Vagina (tissue), 2 donors: ENCODE data around the gene TTC23L. TPM values are rescaled to one million over a fixed set of nuclear protein-coding genes. Genes with fewer than 3 reads are reported as not detected.
A peak's percentile ranks its signal among the peaks of the same experiment; 100 is the strongest.

Source experiments
- DNase-seq, 2 donors: peaks; one replicate each; pipeline ENCODE4 v3.0.0-alpha.2; 2017; ENCODE audit errors: extremely low spot score in 2 of 2
- H3K27ac ChIP-seq: fragments of 200-600 bp; sonication (generic); one replicate; pipeline ENCODE4 v1.5.1; 2019
- H3K27me3 ChIP-seq: fragments of 200-600 bp; sonication (generic); one replicate; pipeline ENCODE4 v1.5.1; 2019
- H3K36me3 ChIP-seq, 2 donors: fragments of 200-600 bp; sonication (generic); one replicate each; pipeline ENCODE4 v1.5.1; 2017 to 2019
- H3K4me1 ChIP-seq: fragments of 200-600 bp; sonication (generic); one replicate; pipeline ENCODE4 v1.5.1; 2019
- H3K4me3 ChIP-seq, 2 donors: fragments of 200-600 bp; sonication (generic); 1 replicate in 1 of 2; 2 replicates in 1 of 2; pipeline ENCODE4 v1.5.1; 2016 to 2019
- H3K9me3 ChIP-seq: fragments of 200-600 bp; sonication (generic); one replicate; pipeline ENCODE4 v1.5.1; 2019
- POLR2A ChIP-seq, 2 donors: fragments of 450-650 bp; IDR thresholded peaks; one replicate each; pipeline ENCODE4 v1.6.1; 2017; ENCODE audit warnings: antibody characterized with exemption in 2 of 2, mild to moderate bottlenecking in 2 of 2, moderate library complexity in 2 of 2
- POLR2AphosphoS5 ChIP-seq, 2 donors: sonication (generic); formaldehyde crosslinking; IDR thresholded peaks; one replicate each; pipeline ENCODE4 v1.9.0; 2017; ENCODE audit warnings: antibody characterized with exemption in 2 of 2, mild to moderate bottlenecking in 2 of 2, low read depth in 1 of 2; ENCODE audit not compliant: insufficient read depth in 1 of 2
- intact Hi-C: fragments of 100-400 bp; cut with DNase I; formaldehyde crosslinking; loops from one replicate; pipeline ENCODE4 v1.15.1; 2023
- total RNA-seq: library from RNA; depleted of rRNA; stranded (reverse); fragments of >200 nt; gene quantifications from one replicate; pipeline ENCODE4 v1.2.3, GENCODE V29; 2016
- TF ChIP-seq, protein P1 (sequence below), 3 experiments: fragments of 450-650 bp in 2 of 3; fragments of 200-600 bp in 1 of 3; sonication (generic) in 1 of 3; IDR thresholded peaks; one replicate each; pipeline ENCODE4 v1.5.1; 2017 to 2019; ENCODE audit warnings: antibody characterized with exemption in 3 of 3, mild to moderate bottlenecking in 2 of 3, moderate library complexity in 2 of 3

The TTC23L gene
- total RNA-seq, 1 donor from 2014 or later = 0.25 TPM

GRCh38 chr5:34944044-34944443 lies 105.1 kb downstream of the TTC23L start:
- Histone ChIP-seq H3K27ac (peak overlapping the region; percentile 30), H3K27me3 (no peaks in the 10 kb centered on the region), H3K36me3 (peaks cover 0 to 48% of the 10 kb centered on the region in 2 donors), H3K4me3 (no peak overlapping the region), H3K9me3 (no peaks in the 10 kb centered on the region), H3K4me1 (no peaks in the 10 kb centered on the region)
- DNase-seq = no peak
- intact Hi-C loops = no loop called here
- TF ChIP-seq POLR2AphosphoS5 (IDR thresholded peaks at IDR 0.05; ENCODE audit: insufficient read depth in 1 of 2, low read depth in 1 of 2) (no peak), POLR2A (IDR thresholded peaks at IDR 0.05) (no peak)
- TF ChIP-seq, protein P1, sequence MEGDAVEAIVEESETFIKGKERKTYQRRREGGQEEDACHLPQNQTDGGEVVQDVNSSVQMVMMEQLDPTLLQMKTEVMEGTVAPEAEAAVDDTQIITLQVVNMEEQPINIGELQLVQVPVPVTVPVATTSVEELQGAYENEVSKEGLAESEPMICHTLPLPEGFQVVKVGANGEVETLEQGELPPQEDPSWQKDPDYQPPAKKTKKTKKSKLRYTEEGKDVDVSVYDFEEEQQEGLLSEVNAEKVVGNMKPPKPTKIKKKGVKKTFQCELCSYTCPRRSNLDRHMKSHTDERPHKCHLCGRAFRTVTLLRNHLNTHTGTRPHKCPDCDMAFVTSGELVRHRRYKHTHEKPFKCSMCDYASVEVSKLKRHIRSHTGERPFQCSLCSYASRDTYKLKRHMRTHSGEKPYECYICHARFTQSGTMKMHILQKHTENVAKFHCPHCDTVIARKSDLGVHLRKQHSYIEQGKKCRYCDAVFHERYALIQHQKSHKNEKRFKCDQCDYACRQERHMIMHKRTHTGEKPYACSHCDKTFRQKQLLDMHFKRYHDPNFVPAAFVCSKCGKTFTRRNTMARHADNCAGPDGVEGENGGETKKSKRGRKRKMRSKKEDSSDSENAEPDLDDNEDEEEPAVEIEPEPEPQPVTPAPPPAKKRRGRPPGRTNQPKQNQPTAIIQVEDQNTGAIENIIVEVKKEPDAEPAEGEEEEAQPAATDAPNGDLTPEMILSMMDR (IDR thresholded peaks at IDR 0.05) = no peak

DNA sequence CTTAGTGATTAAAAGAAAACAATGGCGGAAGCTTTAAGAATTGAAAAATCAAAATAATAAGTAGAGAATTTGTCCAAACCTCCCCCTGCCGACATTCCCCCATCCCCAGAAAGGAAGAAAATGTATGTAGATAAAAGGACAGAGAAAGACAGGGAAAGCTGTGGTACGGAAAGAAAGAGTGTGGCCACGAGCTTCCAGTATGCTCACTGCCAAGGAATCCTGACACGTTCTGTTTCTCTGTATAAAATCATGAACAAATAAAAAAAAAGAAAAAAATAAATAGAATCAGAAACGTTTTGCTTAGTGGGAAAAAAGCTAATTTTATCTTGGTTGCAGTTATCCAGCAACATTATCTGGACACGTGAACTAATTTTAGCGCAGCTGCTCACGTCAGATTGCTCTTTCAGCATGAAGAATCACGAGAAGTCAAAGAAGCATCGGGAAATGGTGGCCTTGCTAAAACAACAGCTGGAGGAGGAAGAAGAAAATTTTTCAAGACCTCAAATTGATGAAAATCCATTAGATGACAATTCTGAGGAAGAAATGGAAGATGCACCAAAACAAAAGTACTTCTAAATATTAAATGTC lies 105.6 kb downstream of the TTC23L start:
- intact Hi-C loops = no loop called here
- peaks cover 0 to 48% of the 10 kb centered on the region in 2 donors for H3K36me3 ChIP-seq
- no peaks in the 10 kb centered on the region for H3K9me3 ChIP-seq
- no peaks in the 10 kb centered on the region for H3K4me1 ChIP-seq
- no peaks in the 10 kb centered on the region for H3K27me3 ChIP-seq
- peak overlapping the region; percentile 30 for H3K27ac ChIP-seq
- TF ChIP-seq, protein P1 (IDR thresholded peaks at IDR 0.05) = no peak
- TF ChIP-seq POLR2A (IDR thresholded peaks at IDR 0.05) = no peak
- TF ChIP-seq POLR2AphosphoS5 (IDR thresholded peaks at IDR 0.05; ENCODE audit: insufficient read depth in 1 of 2, low read depth in 1 of 2) = no peak
- no peak for DNase-seq
- H3K4me3 ChIP-seq = no peak overlapping the region

Other genes with a start within 250 kb of the TTC23L start
- gene RAI14, start 182.8 kb upstream of the TTC23L start, total RNA-seq = 30.7 TPM
- gene RAD1, start 76.3 kb downstream of the TTC23L start, total RNA-seq = 27.7 TPM
- 10.3 TPM for gene BRIX1, start 76.5 kb downstream of the TTC23L start, total RNA-seq
- 38.5 TPM for gene DNAJC21, start 90.4 kb downstream of the TTC23L start, total RNA-seq
- not detected for gene AGXT2, start 208.8 kb downstream of the TTC23L start, total RNA-seq